Measurements from ENCODE around the gene RAD51D.
A peak's percentile ranks its signal among the peaks of the same experiment; 100 is the strongest.
"Not testable (repeated sequence)": the region's sequence is repeated elsewhere in the genome, so short reads cannot be mapped to it uniquely, and the experiment has no call there.

RAD51D gene

GRCh38 chr17:35090707-35091106, 29.0 kb downstream of the RAD51D start:
- not testable (repeated sequence) for DNase-seq (ENCODE audit: low spot score)

GRCh38 chr17:35089586-35090296, 29.9 kb downstream of the RAD51D start:
- no peak for DNase-seq (ENCODE audit: low spot score)

- DNase-seq (ENCODE audit: low spot score) = peak; percentile 95
Observed at GRCh38 chr17:35088881-35089585, 30.6 kb downstream of the RAD51D start.

- DNase-seq (ENCODE audit: low spot score) = peak; percentile 74
Observed at GRCh38 chr17:35088356-35088880, 31.2 kb downstream of the RAD51D start.

- DNase-seq (ENCODE audit: low spot score) = no peak
Observed at GRCh38 chr17:35087731-35088355, 31.8 kb downstream of the RAD51D start.

GRCh38 chr17:35086931-35087573, 32.6 kb downstream of the RAD51D start:
- no peak for DNase-seq (ENCODE audit: low spot score)

GRCh38 chr17:35086164-35086563, 33.5 kb downstream of the RAD51D start:
- DNase-seq (ENCODE audit: low spot score) = no peak

- DNase-seq (ENCODE audit: low spot score) = no peak
Observed at GRCh38 chr17:35084987-35085386, 34.7 kb downstream of the RAD51D start.

GRCh38 chr17:35083071-35083470, 36.6 kb downstream of the RAD51D start:
- DNase-seq (ENCODE audit: low spot score) = no peak

GRCh38 chr17:35082073-35082657, 37.5 kb downstream of the RAD51D start:
- DNase-seq (ENCODE audit: low spot score) = no peak

- DNase-seq (ENCODE audit: low spot score) = no peak
Observed at GRCh38 chr17:35081638-35082037, 38.0 kb downstream of the RAD51D start.

- DNase-seq (ENCODE audit: low spot score) = no peak
Observed at GRCh38 chr17:35080536-35080935, 39.1 kb downstream of the RAD51D start.

- DNase-seq (ENCODE audit: low spot score) = no peak
Observed at GRCh38 chr17:35079547-35080423, 39.9 kb downstream of the RAD51D start.

GRCh38 chr17:35076874-35077273, 42.8 kb downstream of the RAD51D start:
- DNase-seq (ENCODE audit: low spot score) = no peak

- DNase-seq (ENCODE audit: low spot score) = no peak
Observed at GRCh38 chr17:35074711-35075707, 44.7 kb downstream of the RAD51D start.

GRCh38 chr17:35073991-35074627, 45.6 kb downstream of the RAD51D start:
- no peak for DNase-seq (ENCODE audit: low spot score)

- no peak for DNase-seq (ENCODE audit: low spot score)
Observed at GRCh38 chr17:35073183-35073790, 46.4 kb downstream of the RAD51D start.

GRCh38 chr17:35069311-35069710, 50.3 kb downstream of the RAD51D start:
- no peak for DNase-seq (ENCODE audit: low spot score)

GRCh38 chr17:35068249-35068648, 51.4 kb downstream of the RAD51D start:
- DNase-seq (ENCODE audit: low spot score) = no peak
